Measurements from ENCODE around the gene TMEM125.

Gene TMEM125

DNA sequence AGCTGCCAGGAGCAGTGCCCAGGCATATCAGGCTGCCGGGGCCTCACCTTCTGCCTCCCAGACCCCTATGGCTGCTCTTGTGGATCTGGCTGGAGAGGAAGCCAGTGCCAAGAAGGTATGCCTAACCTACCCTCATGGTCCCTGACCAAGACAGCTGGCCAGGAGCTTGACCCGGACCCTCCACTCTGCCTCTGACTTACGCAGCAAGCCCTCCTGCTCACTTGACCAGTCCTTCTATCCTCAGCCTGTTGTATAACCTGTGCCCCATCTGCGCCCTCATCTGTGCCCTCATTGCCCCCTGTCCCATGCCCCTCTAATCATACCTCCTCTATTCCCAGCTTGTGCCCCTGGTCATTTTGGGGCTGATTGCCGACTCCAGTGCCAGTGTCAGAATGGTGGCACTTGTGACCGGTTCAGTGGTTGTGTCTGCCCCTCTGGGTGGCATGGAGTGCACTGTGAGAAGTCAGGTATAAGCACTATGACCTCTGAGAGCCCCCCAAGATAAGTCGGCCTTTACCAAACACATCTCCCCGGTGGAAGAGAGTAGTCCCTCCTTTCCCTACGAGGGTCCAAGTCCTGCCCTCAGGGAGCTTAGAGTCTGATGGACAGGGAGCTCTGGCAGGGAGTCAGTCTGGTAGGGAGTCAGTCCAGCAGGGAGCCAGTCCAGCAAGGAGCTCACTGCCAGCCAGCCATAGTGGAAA lies 37.8 kb downstream of the TMEM125 start:
- DNase-seq (ENCODE audit: low read depth in 3 of 3, low spot score in 1 of 3): no peak

GRCh38 chr1:43308635-43309404 lies 39.0 kb downstream of the TMEM125 start:
- no peak for DNase-seq (ENCODE audit: low read depth in 3 of 3, low spot score in 1 of 3)

DNA sequence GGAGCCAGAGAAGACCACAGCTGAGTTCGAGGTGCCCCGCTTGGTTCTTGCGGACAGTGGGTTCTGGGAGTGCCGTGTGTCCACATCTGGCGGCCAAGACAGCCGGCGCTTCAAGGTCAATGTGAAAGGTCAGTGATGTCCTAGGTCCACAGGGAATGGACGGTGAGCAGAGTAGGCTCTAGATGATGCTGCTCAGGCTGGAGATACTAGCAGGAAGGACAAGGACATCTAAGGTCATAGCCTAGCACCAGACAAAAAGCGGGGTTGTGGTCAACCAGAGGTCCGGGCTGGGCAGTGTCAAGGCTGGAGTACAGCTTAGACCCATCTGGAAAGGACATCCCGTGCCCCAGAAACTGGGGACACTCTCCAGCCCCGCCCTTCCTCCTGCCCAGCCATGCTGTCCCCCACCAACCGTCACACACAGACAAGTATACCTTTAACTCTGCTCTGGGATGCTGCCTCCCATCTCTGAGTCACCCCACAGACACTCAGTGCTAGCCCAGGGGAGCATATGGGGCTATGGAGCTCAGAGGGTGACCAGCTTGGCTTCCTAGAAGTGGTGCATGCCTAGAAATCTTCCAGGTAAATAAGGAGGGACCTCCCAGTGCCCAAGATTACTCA lies 39.7 kb downstream of the TMEM125 start:
- no peak for DNase-seq (ENCODE audit: low read depth in 3 of 3, low spot score in 1 of 3)

DNA sequence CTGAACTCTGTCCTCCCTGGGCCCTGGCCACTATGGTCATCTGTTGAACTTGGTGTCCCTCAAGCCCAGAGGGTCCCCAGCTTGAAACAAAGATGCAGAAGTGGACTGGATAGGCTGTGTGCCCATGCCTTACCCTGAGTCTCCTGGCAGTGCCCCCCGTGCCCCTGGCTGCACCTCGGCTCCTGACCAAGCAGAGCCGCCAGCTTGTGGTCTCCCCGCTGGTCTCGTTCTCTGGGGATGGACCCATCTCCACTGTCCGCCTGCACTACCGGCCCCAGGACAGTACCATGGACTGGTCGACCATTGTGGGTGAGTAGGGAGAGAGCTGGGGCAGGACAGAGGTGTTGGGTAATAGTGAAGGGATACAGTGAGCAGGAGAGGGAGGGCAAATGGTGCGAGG lies 41.7 kb downstream of the TMEM125 start:
- DNase-seq (ENCODE audit: low read depth in 3 of 3, low spot score in 1 of 3): no peak

GRCh38 chr1:43312212-43312623 lies 42.4 kb downstream of the TMEM125 start:
- no peak for DNase-seq (ENCODE audit: low read depth in 3 of 3, low spot score in 1 of 3)

DNA sequence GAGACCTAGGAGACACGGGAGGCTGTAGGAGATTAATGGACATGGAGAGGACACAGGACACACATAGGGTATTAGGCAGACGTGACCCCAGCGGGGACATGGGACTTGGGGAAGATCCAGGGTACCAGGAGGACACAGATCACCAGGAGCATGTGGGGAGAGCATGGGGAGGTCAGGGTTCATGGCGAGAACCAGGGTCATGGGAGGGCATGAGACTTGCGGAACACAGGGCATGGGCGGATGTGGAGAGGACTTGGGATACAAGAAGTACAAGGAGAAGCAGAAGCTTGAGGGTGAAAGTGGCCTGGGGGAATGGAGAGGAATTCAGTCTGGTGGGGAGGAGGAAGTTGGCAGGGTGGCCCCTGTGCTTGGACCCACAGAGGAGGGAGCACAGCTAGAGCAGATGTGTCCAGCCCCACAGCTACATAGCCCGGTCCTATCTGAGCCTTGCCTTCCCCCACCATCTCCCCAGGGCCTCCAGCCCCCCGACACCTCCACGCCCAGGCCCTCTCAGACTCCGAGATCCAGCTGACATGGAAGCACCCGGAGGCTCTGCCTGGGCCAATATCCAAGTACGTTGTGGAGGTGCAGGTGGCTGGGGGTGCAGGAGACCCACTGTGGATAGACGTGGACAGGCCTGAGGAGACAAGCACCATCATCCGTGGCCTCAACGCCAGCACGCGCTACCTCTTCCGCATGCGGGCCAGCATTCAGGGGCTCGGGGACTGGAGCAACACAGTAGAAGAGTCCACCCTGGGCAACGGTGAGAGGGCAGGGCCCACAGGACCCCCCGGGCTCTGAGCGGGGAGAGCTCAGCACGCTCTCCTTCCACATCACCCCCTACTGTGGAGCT lies 43.1 kb downstream of the TMEM125 start:
- no peak for DNase-seq (ENCODE audit: low read depth in 3 of 3, low spot score in 1 of 3)

DNA sequence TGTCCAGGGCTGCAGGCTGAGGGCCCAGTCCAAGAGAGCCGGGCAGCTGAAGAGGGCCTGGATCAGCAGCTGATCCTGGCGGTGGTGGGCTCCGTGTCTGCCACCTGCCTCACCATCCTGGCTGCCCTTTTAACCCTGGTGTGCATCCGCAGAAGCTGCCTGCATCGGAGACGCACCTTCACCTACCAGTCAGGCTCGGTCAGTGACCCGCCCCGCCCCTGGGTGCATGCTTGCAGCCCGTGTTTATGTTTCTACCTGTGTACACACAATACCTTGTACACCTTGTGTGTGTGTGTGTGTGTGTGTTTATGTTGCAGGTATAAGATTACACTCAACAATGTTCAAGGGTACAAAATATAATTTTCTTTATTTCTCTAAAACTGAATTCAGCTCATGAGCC lies 44.0 kb downstream of the TMEM125 start:
- DNase-seq (ENCODE audit: low read depth in 3 of 3, low spot score in 1 of 3): no peak

DNA sequence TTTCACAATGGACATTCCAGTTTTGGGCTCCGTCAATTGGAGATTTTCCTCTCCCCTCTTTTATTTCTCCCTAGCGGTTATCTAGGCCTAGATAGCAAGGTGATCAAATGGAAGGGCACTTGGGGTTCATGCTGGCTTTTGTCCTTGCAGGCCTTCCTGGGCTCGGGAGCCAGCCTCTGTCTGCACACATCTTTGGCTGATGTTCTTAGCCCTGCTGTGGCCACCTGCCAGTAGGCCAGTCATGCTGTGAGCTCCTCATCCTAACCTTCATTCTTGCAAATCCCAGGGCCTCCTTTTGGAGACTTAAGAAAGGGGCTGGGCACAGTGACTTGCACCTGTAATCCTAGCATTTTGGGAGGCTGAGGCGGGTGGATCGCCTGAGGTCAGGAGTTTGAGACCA lies 44.5 kb downstream of the TMEM125 start:
- DNase-seq (ENCODE audit: low read depth in 3 of 3, low spot score in 1 of 3): no peak

GRCh38 chr1:43315481-43315880 lies 45.7 kb downstream of the TMEM125 start:
- DNase-seq (ENCODE audit: low read depth in 3 of 3, low spot score in 1 of 3): no peak

DNA sequence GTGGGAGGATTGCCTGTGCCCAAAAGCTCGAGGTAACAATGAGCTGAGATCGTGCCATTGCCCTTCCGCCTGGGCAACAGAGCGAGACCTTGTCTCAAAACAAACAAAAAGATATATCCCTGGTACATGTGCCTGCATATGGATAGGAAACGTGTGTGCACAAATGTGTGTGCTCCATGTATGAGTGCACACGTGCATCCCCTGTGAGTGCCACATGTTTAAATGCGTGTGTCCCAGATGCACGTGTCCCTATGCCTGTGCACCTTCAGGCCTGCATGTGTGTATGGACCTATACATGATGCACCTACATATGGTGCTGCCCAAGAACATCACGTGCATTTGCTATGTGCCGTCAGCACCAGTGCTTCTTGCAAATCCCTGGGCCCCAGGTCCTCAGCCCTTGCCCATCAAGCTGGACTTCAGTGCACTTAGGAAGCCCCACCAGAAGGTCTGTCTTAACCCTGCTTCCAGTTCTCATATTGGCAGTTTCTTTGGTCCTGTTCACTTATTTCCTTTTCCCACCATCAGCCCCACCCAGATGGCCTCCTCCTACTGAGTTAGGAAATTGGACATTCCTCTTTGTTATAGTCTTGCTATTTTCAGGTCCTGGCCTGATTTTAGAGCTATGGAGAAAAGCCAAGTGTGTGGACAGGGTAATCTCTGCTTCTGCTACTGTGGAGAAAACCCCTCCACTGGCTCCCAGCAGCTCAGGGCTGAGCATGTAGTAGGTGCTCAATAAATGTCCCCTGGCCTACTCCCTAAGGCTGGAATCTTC lies 46.4 kb downstream of the TMEM125 start:
- no peak for DNase-seq (ENCODE audit: low read depth in 3 of 3, low spot score in 1 of 3)

- DNase-seq (ENCODE audit: low read depth in 3 of 3, low spot score in 1 of 3): no peak
These were observed 47.1 kb downstream of the TMEM125 start for GRCh38 chr1:43316738-43317520.

- DNase-seq (ENCODE audit: low read depth in 3 of 3, low spot score in 1 of 3): no peak
These were observed 48.2 kb downstream of the TMEM125 start for GRCh38 chr1:43317817-43318471.

GRCh38 chr1:43318831-43319230 lies 49.0 kb downstream of the TMEM125 start:
- no peak for DNase-seq (ENCODE audit: low read depth in 3 of 3, low spot score in 1 of 3)

- no peak for DNase-seq (ENCODE audit: low read depth in 3 of 3, low spot score in 1 of 3)
These were observed 49.5 kb downstream of the TMEM125 start for GRCh38 chr1:43319288-43319687.

DNA sequence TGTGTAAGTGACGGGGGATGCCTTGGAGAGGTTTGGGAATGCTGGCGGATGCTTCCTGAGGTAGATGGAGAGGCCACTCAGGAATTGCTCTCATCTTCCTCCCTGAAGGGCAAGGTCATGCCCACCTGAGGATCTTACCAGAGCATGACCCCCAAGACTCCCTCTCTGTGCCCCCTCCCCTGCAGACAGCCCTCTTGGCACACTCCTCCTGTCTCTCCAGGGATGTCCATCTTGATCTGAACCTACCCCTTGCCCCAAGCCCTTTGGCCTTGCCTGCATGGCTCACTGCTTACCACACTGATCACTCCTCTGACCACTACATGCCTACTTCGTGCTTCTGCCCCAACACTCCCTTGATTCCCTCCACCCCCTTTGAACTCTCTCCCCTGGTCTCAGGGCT lies 50.0 kb downstream of the TMEM125 start:
- no peak for DNase-seq (ENCODE audit: low read depth in 3 of 3, low spot score in 1 of 3)

GRCh38 chr1:43321331-43321891 lies 51.6 kb downstream of the TMEM125 start:
- no peak for DNase-seq (ENCODE audit: low read depth in 3 of 3, low spot score in 1 of 3)

DNA sequence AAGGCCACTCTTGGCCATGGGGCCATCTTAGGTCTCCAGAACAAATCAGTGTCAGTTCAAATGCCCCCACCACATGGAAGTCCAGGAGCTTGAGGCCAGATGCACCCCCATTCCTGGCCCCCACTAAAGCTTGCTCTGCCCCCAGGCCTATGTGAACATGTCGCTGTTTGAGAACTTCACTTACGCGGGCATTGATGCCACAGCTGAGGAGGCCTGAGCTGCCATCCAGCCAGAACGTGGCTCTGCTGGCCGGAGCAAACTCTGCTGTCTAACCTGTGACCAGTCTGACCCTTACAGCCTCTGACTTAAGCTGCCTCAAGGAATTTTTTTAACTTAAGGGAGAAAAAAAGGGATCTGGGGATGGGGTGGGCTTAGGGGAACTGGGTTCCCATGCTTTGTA lies 52.7 kb downstream of the TMEM125 start:
- DNase-seq (ENCODE audit: low read depth in 3 of 3, low spot score in 1 of 3): no peak
